ENCODE results near the gene NADSYN1.

Gene NADSYN1

GRCh38 chr11:71451596-71452198, 1.3 kb upstream of the NADSYN1 start:
- no peak overlapping the region for H3K4me3 ChIP-seq (ENCODE audit: low read depth, low read length)
- TF ChIP-seq MYNN (tag by site-specific recombination; IDR thresholded peaks at IDR 0.05; ENCODE audit: borderline replicate concordance) (no peak), ZNF366 (tag by site-specific recombination; conservative IDR thresholded peaks at IDR 0.05) (no peak), SCRT1 (tag by site-specific recombination; IDR thresholded peaks at IDR 0.05; ENCODE audit: borderline replicate concordance) (peak; percentile 86), ZNF146 (tag by site-specific recombination; IDR thresholded peaks at IDR 0.05) (no peak), GLI2 (tag by site-specific recombination; IDR thresholded peaks at IDR 0.05; ENCODE audit: borderline replicate concordance, low read depth) (no peak), ZNF174 (tag by site-specific recombination; IDR thresholded peaks at IDR 0.05) (no peak), SCRT2 (tag by site-specific recombination; IDR thresholded peaks at IDR 0.05) (peak; percentile 92), ZNF785 (tag by site-specific recombination; IDR thresholded peaks at IDR 0.05) (no peak), ZNF48 (tag by site-specific recombination; IDR thresholded peaks at IDR 0.05) (no peak)
- H3K4me1 ChIP-seq (ENCODE audit: control insufficient read depth, insufficient read depth, low read length) = 0 out of 2 replicates have a peak, but pooled peaks cover 3% of the 10 kb centered on the region
- H3K9me3 ChIP-seq (ENCODE audit: control insufficient read depth, insufficient read depth, low read depth, low read length) = no peaks in the 10 kb centered on the region
- ChIA-PET CTCF (no interaction called here), POLR2A (interaction anchor here (1.1 to 1.4 kb wide), 4 partner anchors 8 to 41 kb away, joined by 4 to 6 read pairs (median 4); no protein-coding TSS in a partner anchor)
- H3K27ac ChIP-seq (ENCODE audit: extremely low read depth, low read depth, low read length) = no peak overlapping the region
- peaks cover 0 to 27% of the 10 kb centered on the region in 2 experiments; a peak in 2 of 3 replicates for H3K36me3 ChIP-seq (ENCODE audit: control insufficient read depth in 2 of 2, insufficient read depth in 1 of 2, low read length in 2 of 2)

- H3K27ac ChIP-seq (ENCODE audit: extremely low read depth, low read depth, low read length) = no peak overlapping the region
- H3K4me3 ChIP-seq (ENCODE audit: low read depth, low read length) = peak overlapping the region; percentile 59
- no peaks in the 10 kb centered on the region for H3K9me3 ChIP-seq (ENCODE audit: control insufficient read depth, insufficient read depth, low read depth, low read length)
- peaks cover 0 to 28% of the 10 kb centered on the region in 2 experiments; a peak in 2 of 3 replicates for H3K36me3 ChIP-seq (ENCODE audit: control insufficient read depth in 2 of 2, insufficient read depth in 1 of 2, low read length in 2 of 2)
- H3K4me1 ChIP-seq (ENCODE audit: control insufficient read depth, insufficient read depth, low read length) = 0 out of 2 replicates have a peak, but pooled peaks cover 3% of the 10 kb centered on the region
- ChIA-PET CTCF (interaction anchor here (0.6 kb wide), 2 partner anchors 44 to 637 kb away, joined by 3 read pairs; no protein-coding TSS in a partner anchor), POLR2A (interaction anchor here (0.5 to 1.4 kb wide), 16 partner anchors 8 to 1248 kb away, joined by 3 to 6 read pairs (median 4); no protein-coding TSS in a partner anchor)
- TF ChIP-seq CTCF (tag by site-specific recombination; IDR thresholded peaks at IDR 0.05) (no peak), KLF9 (tag by site-specific recombination; IDR thresholded peaks at IDR 0.05; ENCODE audit: low read depth) (no peak), WT1 (tag by site-specific recombination; IDR thresholded peaks at IDR 0.05) (no peak), ZNF830 (tag by site-specific recombination; IDR thresholded peaks at IDR 0.05; ENCODE audit: low read depth) (no peak), HOXC10 (CRISPR knock-in tag; IDR thresholded peaks at IDR 0.05) (no peak), ZNF600 (tag by site-specific recombination; IDR thresholded peaks at IDR 0.05) (0 out of 2 replicates have a peak, but pooled peaks have one; percentile 35), IKZF3 (tag by site-specific recombination; IDR thresholded peaks at IDR 0.05) (peak; percentile 53; the same call in 1 of the 2 replicates), ZNF426 (tag by site-specific recombination; IDR thresholded peaks at IDR 0.05) (no peak), ZNF248 (tag by site-specific recombination; IDR thresholded peaks at IDR 0.05) (no peak), FEZF1 (tag by site-specific recombination; IDR thresholded peaks at IDR 0.05) (no peak), ZBTB26 (tag by site-specific recombination; optimal IDR thresholded peaks at IDR 0.05) (peak; percentile 40), YY2 (tag by site-specific recombination; IDR thresholded peaks at IDR 0.05) (no peak), PRDM6 (tag by site-specific recombination; IDR thresholded peaks at IDR 0.05) (no peak), ZNF335 (tag by site-specific recombination; conservative IDR thresholded peaks at IDR 0.05) (peak; percentile 64), ZNF221 (tag by site-specific recombination; IDR thresholded peaks at IDR 0.05; ENCODE audit: borderline replicate concordance) (no peak), ZNF138 (tag by site-specific recombination; IDR thresholded peaks at IDR 0.05; ENCODE audit: borderline replicate concordance) (no peak), SP3 (tag by site-specific recombination; IDR thresholded peaks at IDR 0.05) (no peak)
- TF ChIP-seq, protein P1, sequence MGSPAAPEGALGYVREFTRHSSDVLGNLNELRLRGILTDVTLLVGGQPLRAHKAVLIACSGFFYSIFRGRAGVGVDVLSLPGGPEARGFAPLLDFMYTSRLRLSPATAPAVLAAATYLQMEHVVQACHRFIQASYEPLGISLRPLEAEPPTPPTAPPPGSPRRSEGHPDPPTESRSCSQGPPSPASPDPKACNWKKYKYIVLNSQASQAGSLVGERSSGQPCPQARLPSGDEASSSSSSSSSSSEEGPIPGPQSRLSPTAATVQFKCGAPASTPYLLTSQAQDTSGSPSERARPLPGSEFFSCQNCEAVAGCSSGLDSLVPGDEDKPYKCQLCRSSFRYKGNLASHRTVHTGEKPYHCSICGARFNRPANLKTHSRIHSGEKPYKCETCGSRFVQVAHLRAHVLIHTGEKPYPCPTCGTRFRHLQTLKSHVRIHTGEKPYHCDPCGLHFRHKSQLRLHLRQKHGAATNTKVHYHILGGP (tag by site-specific recombination; IDR thresholded peaks at IDR 0.05) = no peak
Observed at GRCh38 chr11:71452199-71453036, 585 bp upstream of the NADSYN1 start.
